ENCODE results near the gene WASHC4. TPM values are rescaled to one million over a fixed set of nuclear protein-coding genes. Genes with fewer than 3 reads are reported as not detected.
"Not testable (repeated sequence)": the region's sequence is repeated elsewhere in the genome, so short reads cannot be mapped to it uniquely, and the experiment has no call there.

Gene WASHC4
- total RNA-seq, 2 donors from 2014 or later: 68.0 to 84.5 TPM

DNA sequence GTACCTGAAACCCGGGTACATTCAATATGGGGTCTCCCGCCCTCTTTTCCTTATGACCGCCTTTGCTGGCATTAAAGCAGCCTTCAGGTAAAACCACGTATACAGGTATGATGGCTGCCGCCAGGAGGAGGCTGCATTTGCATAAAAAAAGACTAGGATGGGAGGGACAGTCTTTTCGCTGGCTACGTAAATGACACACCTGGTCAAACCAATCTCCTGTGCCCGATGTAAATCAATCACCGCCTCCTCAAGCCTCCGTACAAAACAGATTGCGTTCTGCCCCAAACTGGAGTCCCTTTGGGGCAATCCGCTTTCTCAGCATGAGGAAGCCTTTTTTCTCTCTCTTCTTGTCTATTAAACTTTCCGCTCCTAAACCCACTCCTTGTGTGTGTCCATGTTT, 15.2 kb upstream of the WASHC4 start:
- H3K4me3 ChIP-seq: no peak overlapping the region
- no peak for DNase-seq (ENCODE audit: low spot score)
- TF ChIP-seq, protein P1, sequence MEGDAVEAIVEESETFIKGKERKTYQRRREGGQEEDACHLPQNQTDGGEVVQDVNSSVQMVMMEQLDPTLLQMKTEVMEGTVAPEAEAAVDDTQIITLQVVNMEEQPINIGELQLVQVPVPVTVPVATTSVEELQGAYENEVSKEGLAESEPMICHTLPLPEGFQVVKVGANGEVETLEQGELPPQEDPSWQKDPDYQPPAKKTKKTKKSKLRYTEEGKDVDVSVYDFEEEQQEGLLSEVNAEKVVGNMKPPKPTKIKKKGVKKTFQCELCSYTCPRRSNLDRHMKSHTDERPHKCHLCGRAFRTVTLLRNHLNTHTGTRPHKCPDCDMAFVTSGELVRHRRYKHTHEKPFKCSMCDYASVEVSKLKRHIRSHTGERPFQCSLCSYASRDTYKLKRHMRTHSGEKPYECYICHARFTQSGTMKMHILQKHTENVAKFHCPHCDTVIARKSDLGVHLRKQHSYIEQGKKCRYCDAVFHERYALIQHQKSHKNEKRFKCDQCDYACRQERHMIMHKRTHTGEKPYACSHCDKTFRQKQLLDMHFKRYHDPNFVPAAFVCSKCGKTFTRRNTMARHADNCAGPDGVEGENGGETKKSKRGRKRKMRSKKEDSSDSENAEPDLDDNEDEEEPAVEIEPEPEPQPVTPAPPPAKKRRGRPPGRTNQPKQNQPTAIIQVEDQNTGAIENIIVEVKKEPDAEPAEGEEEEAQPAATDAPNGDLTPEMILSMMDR (IDR thresholded peaks at IDR 0.05): no peak
- no peak overlapping the region for H3K27ac ChIP-seq
- ATAC-seq (ENCODE audit: insufficient number of reproducible peaks, low FRiP score, low read depth): no peak
- no peaks in the 10 kb centered on the region for H3K4me1 ChIP-seq (ENCODE audit: control insufficient read depth in 1 of 2, low read depth in 2 of 2)
- no peaks in the 10 kb centered on the region for H3K9me3 ChIP-seq
- no peaks in the 10 kb centered on the region for H3K27me3 ChIP-seq (replicated peaks; ENCODE audit: insufficient read depth)
- no peaks in the 10 kb centered on the region for H3K36me3 ChIP-seq

DNA sequence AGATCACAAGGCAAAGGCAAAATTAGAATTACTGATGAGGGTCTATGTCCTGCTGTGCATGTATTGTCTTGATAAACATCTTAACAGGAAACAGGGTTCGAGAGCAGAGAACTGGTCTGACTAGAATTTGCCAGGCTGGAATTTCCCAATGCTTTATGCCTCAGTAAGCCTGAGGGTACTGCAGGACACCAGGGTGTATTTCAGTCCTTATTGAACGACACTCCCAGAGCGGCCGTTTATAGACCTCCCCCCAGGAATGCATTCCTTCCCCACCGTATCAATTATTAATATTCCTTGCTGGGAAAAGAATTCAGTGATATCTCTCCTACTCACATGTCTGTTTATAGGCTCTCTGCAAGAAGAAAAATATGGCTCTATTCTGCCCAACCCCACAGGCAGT, 12.2 kb upstream of the WASHC4 start:
- not testable (repeated sequence) for H3K36me3 ChIP-seq; H3K27ac ChIP-seq; DNase-seq (ENCODE audit: low spot score); H3K4me3 ChIP-seq; ATAC-seq (ENCODE audit: insufficient number of reproducible peaks, low FRiP score, low read depth); H3K9me3 ChIP-seq; H3K4me1 ChIP-seq (ENCODE audit: control insufficient read depth in 1 of 2, low read depth in 2 of 2); H3K27me3 ChIP-seq (replicated peaks; ENCODE audit: insufficient read depth)

DNA sequence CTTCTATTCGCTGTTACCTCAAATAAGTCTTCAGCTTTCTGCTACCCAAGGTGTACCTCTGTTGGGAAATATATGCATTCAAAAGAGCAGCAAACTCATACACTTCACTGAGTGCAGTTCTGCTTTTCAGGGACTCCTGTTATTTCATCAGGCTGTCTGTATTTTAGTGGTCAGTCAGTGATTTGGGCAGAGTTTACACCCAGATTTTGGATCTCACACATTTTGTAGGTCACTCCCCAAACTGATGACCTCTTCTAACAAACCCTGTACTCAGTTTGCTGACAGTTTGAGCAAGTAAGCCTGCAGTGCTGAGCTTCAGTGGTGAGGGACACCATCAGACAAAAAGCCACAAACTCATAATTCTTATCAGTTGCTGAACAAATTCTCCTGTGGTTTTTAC, 8.2 kb upstream of the WASHC4 start:
- TF ChIP-seq, protein P1 (IDR thresholded peaks at IDR 0.05): no peak
- DNase-seq (ENCODE audit: low spot score) (no peak), ATAC-seq (ENCODE audit: insufficient number of reproducible peaks, low FRiP score, low read depth) (no peak)
- Histone ChIP-seq H3K4me3 (no peak overlapping the region), H3K36me3 (no peaks in the 10 kb centered on the region), H3K9me3 (no peaks in the 10 kb centered on the region), H3K27ac (no peak overlapping the region), H3K4me1 (ENCODE audit: control insufficient read depth in 1 of 2, low read depth in 2 of 2) (peaks cover 0 to 6% of the 10 kb centered on the region in 2 donors), H3K27me3 (replicated peaks; ENCODE audit: insufficient read depth) (no peaks in the 10 kb centered on the region)

DNA sequence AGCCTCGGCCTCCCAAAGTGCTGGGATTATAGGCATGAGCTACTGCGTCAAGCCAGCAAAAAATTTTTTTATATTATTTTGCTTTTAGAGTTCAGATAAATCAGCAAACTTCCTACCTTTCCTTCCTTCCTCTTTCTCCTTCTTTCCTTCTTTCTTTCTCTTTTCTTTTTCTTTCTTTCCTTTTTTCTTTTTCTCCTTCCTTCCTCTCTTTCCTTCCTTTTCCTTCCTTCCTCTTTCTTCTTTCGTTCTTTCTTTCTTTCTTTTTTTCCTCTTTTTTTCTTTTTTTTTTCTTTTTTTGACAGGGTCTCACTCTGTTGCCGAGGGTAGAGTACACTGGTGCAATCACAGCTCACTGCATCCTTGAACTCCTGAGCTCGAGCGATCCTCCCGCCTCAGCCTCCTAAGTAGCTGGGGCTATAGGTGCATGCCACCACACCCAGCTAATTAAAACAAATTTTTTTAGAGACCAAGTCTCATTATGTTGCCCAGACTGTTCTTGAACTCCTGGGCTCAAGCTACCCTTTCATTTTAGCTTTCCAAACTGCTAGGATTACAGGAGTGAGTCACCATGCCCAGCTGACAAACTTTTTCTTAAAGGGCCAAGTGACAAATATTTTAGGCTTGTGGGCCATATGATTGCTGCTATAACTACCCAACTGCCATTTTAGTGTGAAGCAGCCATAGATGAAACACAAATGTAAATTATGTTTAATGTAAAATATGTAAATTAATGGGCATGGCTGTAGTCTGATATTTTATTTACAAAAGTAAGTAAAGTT, 7.1 kb upstream of the WASHC4 start:
- Histone ChIP-seq H3K36me3 (no peaks in the 10 kb centered on the region), H3K4me3 (no peak overlapping the region), H3K27ac (no peak overlapping the region), H3K4me1 (ENCODE audit: control insufficient read depth in 1 of 2, low read depth in 2 of 2) (peaks cover 0 to 6% of the 10 kb centered on the region in 2 donors), H3K27me3 (replicated peaks; ENCODE audit: insufficient read depth) (no peaks in the 10 kb centered on the region), H3K9me3 (no peaks in the 10 kb centered on the region)
- TF ChIP-seq, protein P1 (IDR thresholded peaks at IDR 0.05): no peak
- DNase-seq (ENCODE audit: low spot score): no peak
- no peak for ATAC-seq (ENCODE audit: insufficient number of reproducible peaks, low FRiP score, low read depth)

DNA sequence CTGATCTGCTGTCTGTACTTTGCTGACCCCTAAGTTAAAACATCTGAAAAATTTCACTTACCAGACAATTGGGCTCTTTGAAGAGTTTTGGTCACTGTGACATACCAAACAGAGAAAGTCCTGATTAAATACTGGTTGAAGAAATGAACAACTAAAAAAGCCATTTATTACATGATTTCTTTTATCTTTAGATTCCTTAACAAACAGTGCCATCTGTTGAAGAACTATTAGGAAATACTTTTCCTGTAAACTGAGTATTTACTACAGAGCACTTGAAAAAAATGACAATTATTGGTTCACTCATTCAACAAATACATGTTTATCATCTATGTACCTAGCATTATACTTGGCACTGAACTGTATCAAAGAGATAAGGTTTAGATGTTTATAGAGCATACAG, 6.5 kb upstream of the WASHC4 start:
- no peak for DNase-seq (ENCODE audit: low spot score)
- H3K27me3 ChIP-seq (replicated peaks; ENCODE audit: insufficient read depth): no peaks in the 10 kb centered on the region
- H3K9me3 ChIP-seq: no peaks in the 10 kb centered on the region
- H3K4me1 ChIP-seq (ENCODE audit: control insufficient read depth in 1 of 2, low read depth in 2 of 2): peaks cover 0 to 6% of the 10 kb centered on the region in 2 donors
- no peaks in the 10 kb centered on the region for H3K36me3 ChIP-seq
- no peak overlapping the region for H3K4me3 ChIP-seq
- ATAC-seq (ENCODE audit: insufficient number of reproducible peaks, low FRiP score, low read depth): no peak
- no peak overlapping the region for H3K27ac ChIP-seq
- TF ChIP-seq, protein P1 (IDR thresholded peaks at IDR 0.05): no peak

DNA sequence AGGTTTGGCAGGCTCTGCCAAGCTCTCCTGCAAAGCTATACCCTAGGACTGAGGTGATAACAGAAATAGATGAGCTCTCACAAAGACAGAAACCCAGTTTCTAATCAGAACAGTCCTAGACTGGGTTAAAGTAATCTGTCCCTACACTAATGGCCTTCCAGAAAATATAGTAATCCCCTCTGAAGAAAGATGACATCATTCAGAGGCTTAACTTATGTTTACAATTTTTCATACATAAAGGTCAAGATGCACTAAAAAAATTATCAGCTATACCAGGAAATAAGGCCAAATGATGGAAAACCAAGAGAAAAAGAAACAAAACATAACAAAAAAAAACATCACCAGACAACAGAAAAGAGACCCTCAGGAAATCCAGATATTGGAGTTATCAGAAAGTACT, 4.9 kb upstream of the WASHC4 start:
- no peak for ATAC-seq (ENCODE audit: insufficient number of reproducible peaks, low FRiP score, low read depth)
- Histone ChIP-seq H3K36me3 (no peaks in the 10 kb centered on the region), H3K27me3 (replicated peaks; ENCODE audit: insufficient read depth) (no peaks in the 10 kb centered on the region), H3K4me3 (no peak overlapping the region), H3K9me3 (no peaks in the 10 kb centered on the region), H3K4me1 (ENCODE audit: control insufficient read depth in 1 of 2, low read depth in 2 of 2) (peaks cover 4 to 13% of the 10 kb centered on the region in 2 donors), H3K27ac (no peak overlapping the region)
- TF ChIP-seq, protein P1 (IDR thresholded peaks at IDR 0.05): no peak
- DNase-seq (ENCODE audit: low spot score): no peak
